Epithelial cell of prostate (primary cell): ENCODE data around the gene RSPRY1.
"Not testable (repeated sequence)": the region's sequence is repeated elsewhere in the genome, so short reads cannot be mapped to it uniquely, and the experiment has no call there.

Experiments used
- DNase-seq: peaks from one replicate; pipeline ENCODE4 v3.0.0-alpha.2; 2011; ENCODE audit warnings: low read depth, low spot score
- H3K27ac ChIP-seq: fragments of 450-650 bp; 2 replicates; pipeline ENCODE4 v1.5.1; 2017; ENCODE audit warnings: mild to moderate bottlenecking

Gene RSPRY1

DNA sequence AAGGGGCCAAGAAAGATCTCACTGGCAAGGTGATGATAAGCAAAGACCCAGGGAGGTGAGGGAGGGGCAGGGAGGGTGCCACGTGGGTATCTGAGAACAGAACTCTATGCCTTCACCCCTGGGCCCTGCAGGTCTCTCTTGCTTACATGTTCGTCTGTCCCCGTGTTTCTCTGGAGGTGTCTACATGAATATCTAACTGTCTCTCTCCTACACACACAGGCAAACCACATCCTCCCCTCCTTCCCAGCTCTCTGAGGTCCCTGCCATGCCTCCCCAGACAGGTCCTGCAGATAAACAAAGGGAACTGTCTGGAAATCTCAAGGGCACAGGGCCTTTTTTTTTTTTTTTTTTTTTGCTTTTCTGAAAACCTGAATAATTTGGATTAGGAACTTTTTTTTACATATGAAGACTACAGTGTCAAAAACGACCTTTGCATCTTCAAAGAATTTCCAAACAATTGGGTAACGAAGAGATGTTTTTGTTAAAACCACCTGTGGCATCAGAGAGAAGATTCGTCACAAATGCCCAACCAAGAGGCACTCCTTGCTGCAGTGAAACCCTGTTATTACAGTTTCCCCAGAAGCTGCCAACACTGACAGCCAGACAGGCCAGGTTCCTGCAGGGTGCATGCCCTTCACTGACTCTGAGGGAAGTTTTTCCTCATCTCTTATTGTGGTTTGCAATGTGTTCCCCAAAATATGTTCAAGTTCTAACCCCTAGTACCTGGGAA, 80.6 kb downstream of the RSPRY1 start:
- peak overlapping the region; percentile 54 for H3K27ac ChIP-seq
- DNase-seq, result no peak

DNA sequence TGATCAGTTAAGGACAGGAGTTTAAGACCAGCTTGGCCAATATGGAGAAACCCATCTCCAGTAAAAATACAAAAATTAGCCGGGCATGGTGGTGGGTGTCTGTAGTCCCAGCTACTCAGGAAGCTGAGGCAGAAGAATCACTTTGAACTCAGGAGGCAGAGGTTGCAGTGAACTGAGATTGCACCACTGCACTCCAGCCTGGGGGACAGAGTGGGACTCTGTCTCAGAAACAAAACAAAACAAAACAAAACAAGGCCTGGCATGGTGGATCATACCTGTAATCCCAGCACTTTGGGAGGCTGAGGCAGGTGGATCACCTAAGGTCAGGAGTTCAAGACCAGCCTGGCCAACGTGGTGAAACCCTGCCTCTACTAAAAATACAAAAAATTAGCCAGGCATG, 81.2 kb downstream of the RSPRY1 start:
- DNase-seq, H3K27ac ChIP-seq: not testable (repeated sequence)

DNA sequence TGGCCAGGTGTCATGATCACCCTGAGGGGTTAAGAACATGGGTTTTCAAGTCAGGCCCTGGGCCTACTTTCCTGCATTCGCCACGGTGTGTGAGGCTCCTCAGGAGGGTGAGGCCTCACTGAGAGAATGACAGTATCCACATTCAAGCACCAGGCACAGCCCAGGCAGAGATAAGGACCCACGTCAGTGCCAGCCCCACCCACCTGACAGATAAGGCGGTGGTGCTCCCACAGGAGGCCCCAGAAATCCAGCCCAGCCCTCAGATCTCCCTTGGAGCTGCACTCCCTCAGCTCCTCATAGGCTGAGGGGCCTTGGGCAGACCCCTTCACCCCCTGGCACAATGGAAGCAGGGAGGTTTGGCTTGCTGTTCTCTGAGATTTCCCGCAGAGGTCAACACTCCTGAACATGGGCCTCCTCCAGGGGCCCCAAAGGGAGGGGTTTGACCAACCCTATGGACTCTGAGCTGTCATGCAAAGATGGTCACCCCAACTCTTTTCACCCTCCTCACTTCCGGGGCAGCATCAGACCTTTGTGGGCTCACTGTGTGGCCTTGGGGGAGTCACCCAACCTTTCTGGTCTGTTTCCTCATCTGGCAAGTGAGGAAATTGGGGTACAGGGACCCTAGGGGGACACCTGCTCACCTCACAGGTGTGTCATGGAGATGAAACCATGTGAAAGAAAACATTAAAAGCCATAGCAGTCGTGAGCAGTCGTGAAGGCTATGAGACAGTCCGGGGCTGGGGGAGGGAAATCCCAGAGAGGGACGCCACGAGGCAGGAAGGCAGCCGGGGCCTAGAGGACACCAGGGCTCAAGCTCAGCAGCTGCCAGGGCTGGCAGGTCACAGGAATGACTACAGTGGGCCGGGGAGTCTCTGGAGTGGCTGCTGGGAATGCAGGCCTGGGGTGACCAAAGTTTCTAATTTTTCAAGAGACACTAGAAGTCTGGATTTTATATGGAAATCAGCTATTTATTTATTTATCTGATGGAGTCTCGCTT, 83.0 kb downstream of the RSPRY1 start:
- no peak for DNase-seq
- H3K27ac ChIP-seq, result no peak overlapping the region

DNA sequence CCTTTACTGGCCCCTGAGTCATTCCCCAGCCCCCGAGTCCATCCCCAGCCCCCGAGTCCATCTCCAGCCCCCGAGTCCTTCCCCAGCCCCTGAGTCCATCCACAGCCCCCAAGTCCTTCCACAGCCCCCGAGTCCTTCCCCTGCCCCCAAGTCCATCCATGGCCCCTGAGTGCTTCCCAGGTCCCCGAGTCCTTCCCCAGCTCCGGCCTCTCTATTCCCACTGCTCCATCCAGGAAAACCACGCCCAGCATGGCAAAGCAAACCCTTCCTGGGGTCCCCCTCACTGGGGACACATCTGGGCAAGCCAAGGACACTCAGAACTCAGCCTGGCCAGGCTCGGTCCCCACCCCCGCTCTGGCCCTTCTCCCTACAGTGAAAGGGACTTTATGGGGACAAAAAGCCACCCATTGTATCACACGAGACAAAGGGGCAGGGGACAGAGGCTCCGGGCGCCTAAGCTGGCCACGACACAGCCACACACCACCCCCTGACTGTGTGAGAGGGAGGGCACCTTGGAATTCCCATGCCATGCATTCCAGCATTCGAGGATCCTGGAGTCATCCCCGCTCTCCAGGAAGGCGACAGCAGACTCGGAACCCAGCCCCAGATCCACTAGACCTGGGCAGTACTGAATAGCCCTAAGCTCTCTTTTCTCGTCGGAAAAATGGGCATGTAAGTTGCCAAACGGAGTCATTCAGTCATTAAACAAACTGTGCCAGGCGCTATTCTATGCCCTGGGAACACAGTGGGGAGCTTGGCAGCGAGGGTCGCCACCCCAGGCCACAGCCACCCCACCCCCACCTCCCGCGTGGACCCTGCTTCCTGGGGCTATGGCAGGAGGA, 84.3 kb downstream of the RSPRY1 start:
- no peak for DNase-seq

DNA sequence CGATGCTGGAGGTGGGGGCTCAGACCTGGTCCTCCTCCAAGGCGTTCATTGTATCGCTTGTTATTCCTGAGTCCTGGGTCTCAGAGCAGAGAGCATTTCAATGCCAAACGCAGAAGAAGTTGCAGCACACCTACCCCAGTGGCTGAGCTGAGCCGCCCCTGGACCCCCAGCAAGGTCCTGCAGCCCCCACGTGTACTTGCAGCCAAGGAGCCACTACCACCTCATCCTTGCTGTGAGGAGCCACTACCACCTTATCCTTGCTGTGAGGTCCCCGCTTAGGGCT, 84.9 kb downstream of the RSPRY1 start:
- no peak overlapping the region for H3K27ac ChIP-seq
- DNase-seq, result no peak

More for the DNA sequence above, 84.3 kb downstream of the RSPRY1 start:
- H3K27ac ChIP-seq, result no peak overlapping the region

DNA sequence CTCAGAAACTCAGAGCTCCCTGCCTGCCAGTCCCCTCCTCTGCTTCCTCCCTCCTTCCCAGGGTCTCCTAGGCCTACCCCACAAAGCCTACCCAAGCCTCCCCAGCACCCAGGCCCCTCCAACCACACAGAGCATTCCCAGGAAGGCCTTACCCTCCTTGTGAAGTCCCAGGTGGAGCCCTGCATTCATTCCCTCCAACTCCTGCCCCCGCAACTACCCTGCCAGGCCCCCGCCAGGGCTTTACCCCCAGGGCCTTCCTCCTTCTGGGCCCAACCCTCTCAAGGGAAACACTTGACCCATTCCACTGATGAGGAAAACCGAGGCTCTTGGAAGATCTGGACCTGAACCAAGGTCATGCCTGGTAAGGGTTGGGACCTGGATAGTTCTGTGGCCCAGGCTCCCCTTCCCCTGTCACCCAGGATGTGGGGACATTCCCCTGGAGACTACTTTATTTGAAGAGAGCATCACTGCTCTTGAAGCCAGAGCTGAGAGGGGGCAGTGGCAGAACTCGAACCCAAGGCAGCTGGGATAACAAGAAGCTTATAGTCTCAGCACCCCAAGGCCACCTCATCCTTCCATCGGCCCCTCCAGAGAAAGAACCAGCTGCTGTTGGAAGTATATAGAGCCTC, 85.9 kb downstream of the RSPRY1 start:
- no peak overlapping the region for H3K27ac ChIP-seq
- DNase-seq, result no peak

DNA sequence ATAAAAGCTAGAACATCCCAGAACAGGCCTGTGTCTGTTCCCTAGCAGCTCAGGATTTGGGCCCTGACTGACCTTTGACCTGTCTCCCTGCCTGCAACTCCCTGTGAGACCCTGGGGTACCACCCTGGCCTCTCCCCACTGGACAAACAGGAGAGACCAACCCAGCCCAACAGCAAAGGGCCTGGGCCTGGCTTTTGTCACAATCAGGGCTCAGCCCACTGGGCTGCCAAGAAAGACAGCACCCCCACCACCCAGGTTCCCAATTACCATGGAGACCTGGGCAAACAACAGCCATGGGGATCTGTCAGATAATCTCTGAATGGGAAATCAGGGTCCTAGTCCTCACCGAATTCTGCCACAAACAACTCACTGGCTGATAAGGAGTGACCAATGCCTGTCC, 87.2 kb downstream of the RSPRY1 start:
- DNase-seq, result no peak
- H3K27ac ChIP-seq, result no peak overlapping the region

DNA sequence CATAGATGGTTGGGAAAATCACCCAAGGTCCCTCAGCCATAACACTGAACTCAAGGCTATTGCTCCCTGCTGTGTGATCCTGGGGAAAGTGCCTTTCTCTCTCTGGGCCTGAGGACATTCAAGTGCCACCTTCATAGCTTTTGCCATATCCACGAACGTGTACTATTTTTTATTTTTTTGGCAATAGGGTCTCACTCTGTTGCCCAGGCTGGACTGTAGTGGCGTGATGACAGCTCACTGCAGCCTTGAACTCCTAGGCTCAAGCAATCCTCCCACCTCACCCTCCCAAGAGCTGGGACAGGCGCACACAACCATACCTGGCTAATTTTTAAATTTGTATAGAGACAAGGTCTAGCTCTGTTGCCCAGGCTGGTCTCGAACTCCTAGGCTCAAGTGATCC, 87.7 kb downstream of the RSPRY1 start:
- no peak overlapping the region for H3K27ac ChIP-seq
- no peak for DNase-seq

DNA sequence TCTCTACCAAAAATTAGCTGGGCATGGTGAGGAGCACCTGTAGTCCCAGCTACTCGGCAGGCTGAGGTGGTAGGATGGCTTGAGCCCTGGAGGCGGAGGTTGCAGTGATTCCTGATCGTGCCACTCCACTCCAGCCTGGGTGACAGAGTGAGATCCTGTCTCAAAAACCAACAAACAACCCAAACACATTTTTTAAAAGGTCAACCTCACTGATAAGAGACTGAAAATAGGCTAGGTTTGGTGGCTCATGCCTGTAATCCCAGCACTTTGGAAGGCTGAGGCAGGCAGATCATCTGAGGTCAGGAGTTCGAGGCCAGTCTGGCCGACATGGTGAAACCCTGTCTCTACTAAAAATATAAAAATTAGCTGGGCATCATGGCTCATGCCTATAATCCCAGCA, 89.8 kb downstream of the RSPRY1 start:
- H3K27ac ChIP-seq, result peak overlapping the region; percentile 94
- not testable (repeated sequence) for DNase-seq

DNA sequence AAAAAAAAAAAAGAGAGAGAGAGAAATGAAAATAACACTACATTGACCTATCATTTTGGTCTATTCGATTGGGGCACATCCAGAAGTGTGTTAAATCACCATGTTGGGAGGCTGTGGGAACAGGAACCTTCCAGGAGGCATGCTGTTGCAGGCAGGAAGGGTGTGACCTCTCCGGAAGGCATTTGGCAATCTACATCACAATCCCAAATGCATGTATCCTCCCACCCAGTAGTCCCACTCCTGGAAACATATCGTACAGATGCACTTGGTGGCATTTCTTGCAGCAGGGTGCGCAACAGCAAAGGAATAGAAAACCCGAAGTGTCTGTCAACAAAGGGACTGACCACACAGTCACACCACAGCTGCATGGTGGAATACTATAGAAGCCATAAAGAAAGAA, 90.5 kb downstream of the RSPRY1 start:
- peak; percentile 66 for DNase-seq
- peak overlapping the region; percentile 94 for H3K27ac ChIP-seq

DNA sequence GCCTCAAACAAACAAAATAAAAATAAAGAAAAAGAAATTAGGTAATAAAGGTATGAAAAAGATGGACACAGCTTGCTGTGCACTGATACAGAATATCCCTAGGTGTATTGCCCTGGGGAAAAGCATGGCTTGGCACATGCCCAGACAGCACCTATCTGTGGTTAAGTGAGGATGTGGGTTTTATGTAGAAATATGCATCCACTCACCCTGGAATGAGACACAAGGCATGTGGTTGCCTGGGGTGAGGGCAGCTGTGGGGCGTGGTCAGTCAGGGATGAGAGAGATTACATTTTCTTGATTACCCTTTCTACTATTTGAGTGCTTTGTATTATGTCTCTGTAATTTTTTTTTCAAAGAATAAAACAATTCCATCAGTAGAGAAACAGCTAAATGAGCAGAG, 91.5 kb downstream of the RSPRY1 start:
- H3K27ac ChIP-seq, result peak overlapping the region; percentile 94

DNA sequence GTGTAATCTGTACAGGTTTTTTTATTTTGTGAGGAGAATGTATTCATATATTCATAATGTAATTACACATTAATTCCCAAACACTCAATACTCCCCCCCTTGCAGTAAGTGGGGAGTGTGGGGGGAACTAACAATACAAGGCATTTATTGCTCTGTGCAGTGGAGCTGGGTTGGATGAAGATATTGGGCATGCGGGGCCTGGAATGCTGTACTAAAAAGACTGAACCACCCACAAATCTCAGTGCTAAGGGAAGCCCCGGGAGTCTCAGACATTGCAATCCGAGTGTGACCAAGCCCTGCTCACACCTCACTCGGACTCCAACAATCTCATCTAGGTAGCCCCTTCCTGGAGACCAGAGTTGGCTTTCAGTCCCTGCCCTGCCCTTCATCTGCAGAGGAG, 92.4 kb downstream of the RSPRY1 start:
- peak overlapping the region; percentile 94 for H3K27ac ChIP-seq
- DNase-seq, result no peak

More for the DNA sequence above, 91.5 kb downstream of the RSPRY1 start:
- DNase-seq, result peak; percentile 88

DNA sequence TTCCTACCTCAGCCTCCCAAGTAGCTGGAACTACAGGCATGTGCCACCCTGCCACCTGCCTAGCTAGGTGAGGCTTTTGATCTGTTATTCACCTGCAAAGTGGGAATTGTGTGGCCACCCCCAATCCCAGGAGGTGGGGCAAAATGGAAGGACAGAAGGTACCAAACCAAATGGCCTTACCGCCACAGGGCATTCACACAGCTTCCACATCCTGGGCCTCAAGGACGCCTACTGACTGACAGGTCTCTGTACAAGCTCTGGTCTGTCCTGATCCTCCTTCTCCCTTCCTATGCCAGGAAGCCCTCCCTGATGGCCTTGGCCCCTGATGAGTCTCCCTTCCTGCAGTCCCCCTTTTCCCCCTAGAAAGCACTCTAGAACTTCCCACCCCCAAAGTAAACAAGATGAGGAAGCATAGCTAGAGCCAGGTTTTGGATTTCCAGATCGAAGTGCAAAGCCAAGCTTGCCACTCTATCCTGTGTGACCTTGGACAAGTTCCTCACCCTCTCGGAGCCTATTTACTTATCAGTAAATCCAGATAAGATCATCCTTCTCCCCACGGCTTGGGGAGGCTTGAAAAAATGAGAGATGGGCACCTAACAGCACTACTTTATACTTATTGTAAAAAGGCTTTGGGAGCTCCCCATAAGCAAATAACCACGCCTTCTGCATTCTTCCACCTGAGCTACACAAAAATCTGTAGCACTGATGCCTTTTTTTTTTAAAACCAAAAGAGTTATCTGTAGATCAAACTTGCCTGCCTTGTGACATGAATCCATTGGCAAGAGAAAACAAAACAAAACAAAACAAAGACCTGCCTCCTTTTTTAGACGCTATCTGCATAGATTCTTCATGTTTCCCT, 93.9 kb downstream of the RSPRY1 start:
- no peak for DNase-seq
- H3K27ac ChIP-seq, result no peak overlapping the region

DNA sequence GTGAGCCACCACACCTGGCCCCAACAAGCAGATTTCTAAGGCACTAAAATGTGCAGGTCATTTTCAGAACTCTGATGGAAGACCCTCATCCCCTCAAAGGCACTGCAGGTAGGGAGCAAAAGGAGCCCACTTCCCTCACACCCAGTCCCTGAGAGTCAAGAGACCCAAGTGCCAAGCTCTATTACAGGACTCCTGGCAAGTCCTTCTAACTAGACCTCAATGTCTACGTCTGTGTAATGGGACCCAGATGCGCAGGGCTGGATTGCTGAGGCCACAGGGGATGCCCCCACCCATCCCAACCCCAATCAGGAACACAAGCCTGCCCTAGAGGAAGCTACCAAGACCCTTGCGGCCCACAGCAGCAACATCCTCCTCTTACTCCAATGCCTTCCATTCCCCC, 95.7 kb downstream of the RSPRY1 start:
- H3K27ac ChIP-seq, result no peak overlapping the region
- no peak for DNase-seq

DNA sequence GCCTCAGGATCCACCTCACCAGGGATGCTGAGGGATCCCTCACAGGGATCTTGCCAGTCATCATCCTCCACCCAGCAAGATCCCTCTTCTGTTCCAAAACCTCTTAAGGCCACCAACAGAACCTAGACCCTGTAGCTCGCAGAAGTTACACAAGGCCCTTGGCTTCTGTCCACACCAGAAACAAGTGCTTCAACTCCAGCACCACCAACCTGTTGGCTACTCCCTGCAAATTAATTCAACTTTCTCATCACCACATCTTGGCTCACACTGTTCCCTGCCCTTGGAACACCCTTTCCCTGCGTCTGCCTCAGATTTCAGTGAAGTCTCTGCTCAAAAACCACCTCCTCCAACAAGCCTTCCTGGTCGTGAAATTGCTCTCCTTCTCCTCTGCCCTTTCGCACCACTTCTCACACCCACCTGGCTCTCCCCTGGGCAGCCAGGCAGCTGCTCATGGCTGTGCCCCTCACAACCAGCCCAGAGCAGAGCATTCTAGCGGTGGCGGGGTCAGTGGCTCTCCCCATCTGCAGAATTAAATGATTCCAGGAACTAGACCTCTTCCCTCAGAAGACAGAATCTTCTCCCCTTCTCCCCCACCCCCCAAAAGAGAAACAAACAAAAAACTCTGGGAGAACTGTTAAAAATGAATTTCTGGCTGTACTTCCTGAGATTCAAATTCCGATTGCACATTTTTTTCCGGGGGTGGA, 96.5 kb downstream of the RSPRY1 start:
- H3K27ac ChIP-seq, result no peak overlapping the region
- no peak for DNase-seq

DNA sequence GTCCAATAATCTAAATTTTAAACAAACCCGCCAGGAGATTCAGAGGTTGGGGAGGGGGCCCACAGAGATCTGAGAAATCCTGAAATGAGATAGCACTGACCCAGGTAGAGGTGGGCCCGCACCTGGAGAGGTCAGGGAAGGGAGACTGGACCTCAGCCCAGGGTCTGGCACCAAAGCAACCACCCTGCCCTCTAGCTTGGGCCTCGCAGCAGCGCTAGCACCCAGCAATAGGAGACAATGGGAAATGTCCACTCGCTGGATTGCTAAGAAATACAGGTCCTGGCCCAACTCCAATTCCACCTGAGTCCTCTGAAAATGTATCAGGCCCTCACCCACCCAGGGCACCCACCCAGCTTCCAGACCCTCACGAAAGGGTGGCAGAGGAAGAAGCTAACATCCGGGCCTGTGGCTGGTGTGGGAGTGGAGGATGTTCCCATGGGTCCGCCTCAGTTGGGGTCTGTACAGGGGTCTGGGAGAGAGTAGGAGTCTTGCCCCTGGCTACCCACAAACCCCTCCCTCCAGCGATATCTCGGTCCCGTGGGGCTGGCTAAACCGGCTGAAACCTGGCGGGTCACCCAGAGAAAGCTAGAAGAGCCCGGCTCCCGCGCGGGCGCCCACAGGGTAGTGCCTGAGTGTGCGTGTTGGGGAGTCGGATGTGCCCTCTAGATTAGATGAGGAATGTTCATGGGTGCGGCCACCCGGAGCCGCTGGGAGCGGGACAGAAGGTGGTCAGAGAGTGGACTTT, 97.3 kb downstream of the RSPRY1 start:
- no peak for DNase-seq
- H3K27ac ChIP-seq, result no peak overlapping the region

DNA sequence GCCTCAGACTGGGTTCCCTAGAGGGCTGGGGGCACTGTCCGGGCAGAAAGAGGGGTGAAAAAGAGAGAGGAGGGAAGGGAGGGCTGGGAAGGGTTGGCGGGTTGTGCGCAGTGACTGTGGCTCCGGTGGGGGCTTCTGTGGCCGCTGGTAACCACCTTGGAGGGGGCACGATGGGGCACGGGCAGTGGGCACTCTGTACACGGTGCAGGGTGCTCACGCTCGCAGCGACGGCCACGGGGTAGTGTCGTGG, 97.8 kb downstream of the RSPRY1 start:
- no peak overlapping the region for H3K27ac ChIP-seq
- DNase-seq, result no peak

DNA sequence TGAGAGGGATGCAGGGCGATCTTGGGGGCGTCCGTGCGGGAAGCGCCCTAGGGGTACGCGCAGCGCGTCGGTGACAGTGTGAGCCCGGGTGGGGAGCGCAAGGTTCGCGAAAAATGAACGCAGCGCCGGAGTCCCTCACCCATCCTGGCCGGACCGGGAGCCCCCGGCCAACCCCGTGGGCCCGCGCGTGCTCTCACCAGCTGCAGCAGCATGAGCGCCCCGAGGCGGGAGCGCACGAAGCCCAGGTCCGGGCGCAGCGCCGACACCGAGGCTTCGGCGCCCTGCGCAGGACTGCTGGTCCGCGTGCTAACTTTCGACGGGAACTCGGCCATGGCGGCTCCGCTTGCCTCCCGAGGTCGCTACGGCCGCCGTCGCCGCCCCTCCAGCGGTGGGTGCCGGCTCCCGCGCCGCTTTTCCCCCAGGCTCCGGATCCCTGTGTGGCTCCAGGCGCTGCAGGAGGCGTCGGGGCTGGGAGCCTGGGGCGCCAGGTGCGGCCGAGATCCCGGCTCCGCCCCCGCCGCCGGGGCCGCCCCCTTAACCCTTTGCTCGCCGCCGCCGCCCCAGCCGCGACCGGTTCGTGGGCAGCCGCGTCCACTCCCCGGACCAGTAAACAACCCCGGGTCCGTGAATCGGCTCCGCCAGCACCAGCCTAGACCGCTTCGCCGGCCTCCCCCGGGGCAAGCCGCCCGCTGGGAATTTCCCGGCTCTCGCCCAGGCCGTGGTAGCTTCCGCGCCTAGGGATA, 98.3 kb downstream of the RSPRY1 start, which contains the start of gene PLLP:
PLLP (minus strand) TSS at position 464 of the 743 bp plus-strand sequence; CDS start at position 332, 132 bp downstream.
- no peak within 1 kb of the TSS for H3K27ac ChIP-seq
- no peak for DNase-seq
